ENCODE measurements around the gene HNRNPD. TPM values are rescaled to one million over a fixed set of nuclear protein-coding genes. Genes with fewer than 3 reads are reported as not detected.

The HNRNPD gene
- total and polyA plus RNA-seq, 2 donors (not counting 1 experiment from before 2014, with no cell fraction given), result 24.1 to 58.6 TPM

DNA sequence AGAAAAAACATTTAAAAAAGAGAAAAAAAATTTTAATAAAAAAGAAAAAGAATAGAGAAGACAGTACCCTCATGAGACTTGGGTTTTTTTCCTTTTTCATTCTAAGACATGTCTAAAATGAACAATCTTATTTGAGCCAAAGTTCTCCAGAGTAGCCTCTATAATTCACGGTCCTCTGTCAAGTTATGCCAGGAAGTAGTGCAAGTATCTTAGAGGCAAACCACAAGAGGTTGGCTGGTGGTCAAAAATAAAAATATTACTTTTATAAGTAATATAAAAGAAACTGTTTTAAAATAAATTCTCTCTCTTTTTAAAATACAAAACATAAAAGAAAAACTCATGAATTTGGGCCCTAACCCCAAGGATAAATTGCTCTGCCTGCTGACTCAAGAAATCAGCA is 29.9 kb upstream of the HNRNPD start:
- Histone ChIP-seq H3K36me3 (ENCODE audit: control insufficient read depth, insufficient read depth, low read length) (no peaks in the 10 kb centered on the region), H2AFZ (ENCODE audit: low read length) (no peak overlapping the region), H3K27me3 (ENCODE audit: control insufficient read depth, insufficient read depth, low read length) (no peaks in the 10 kb centered on the region)

DNA sequence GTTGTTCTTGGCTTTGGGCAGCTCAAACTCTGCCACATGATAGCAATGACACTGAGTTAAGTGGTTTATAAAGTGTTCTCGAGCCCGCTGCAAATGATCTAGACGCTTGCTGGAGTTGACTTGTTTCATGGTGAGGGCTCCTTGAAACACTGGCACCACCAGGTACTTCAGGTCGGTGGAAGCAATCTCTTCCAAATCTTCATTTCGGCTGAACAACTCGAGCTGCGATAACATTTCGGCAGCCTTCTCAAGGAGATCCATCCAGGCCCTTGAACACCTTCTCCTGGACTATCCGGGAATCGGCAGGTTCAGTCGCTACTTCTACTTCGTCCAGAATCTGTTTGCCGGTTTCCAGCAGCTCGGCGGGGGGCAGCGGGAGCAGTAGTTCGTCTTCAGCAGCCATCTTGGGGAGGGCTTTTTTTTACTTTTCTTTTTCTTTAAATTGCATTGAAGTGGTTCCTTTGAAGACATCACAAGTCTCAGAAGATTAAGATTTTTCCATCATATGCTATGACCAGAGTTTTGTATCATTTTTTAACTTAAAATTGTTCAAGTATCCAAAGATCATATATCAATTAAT is 28.5 kb upstream of the HNRNPD start:
- Histone ChIP-seq H3K79me2 (ENCODE audit: control insufficient read depth, insufficient read depth, low read length) (no peaks in the 10 kb centered on the region), H3K4me3 (replicated peaks in 1 of 4; ENCODE audit: control extremely low read depth in 1 of 4, insufficient read depth in 1 of 4, low read depth in 3 of 4, low read length in 4 of 4) (no peak overlapping the region), H3K36me3 (ENCODE audit: control insufficient read depth, insufficient read depth, low read length) (no peaks in the 10 kb centered on the region), H3K9me3 (ENCODE audit: control insufficient read depth, insufficient read depth, low read depth, low read length) (no peaks in the 10 kb centered on the region), H3K9ac (ENCODE audit: insufficient read depth, low read length) (no peak overlapping the region), H3K4me1 (ENCODE audit: control insufficient read depth, extremely low read depth, insufficient read depth, low read length) (no peaks in the 10 kb centered on the region), H3K4me2 (ENCODE audit: extremely low read depth, insufficient read depth, low read length) (no peak overlapping the region), H4K20me1 (ENCODE audit: control insufficient read depth, extremely low read depth, insufficient read depth, low read length) (no peaks in the 10 kb centered on the region), H3K27ac (ENCODE audit: insufficient read depth, low read length) (no peak overlapping the region), H3K27me3 (ENCODE audit: control insufficient read depth, insufficient read depth, low read length) (no peaks in the 10 kb centered on the region), H2AFZ (ENCODE audit: low read length) (no peak overlapping the region)
- DNase-seq (ENCODE audit: low read depth in 2 of 2), result no peak
- no peak for TF ChIP-seq EZH2 (IDR thresholded peaks at IDR 0.05; ENCODE audit: low read length, missing control alignments)
- TF ChIP-seq, protein P1, sequence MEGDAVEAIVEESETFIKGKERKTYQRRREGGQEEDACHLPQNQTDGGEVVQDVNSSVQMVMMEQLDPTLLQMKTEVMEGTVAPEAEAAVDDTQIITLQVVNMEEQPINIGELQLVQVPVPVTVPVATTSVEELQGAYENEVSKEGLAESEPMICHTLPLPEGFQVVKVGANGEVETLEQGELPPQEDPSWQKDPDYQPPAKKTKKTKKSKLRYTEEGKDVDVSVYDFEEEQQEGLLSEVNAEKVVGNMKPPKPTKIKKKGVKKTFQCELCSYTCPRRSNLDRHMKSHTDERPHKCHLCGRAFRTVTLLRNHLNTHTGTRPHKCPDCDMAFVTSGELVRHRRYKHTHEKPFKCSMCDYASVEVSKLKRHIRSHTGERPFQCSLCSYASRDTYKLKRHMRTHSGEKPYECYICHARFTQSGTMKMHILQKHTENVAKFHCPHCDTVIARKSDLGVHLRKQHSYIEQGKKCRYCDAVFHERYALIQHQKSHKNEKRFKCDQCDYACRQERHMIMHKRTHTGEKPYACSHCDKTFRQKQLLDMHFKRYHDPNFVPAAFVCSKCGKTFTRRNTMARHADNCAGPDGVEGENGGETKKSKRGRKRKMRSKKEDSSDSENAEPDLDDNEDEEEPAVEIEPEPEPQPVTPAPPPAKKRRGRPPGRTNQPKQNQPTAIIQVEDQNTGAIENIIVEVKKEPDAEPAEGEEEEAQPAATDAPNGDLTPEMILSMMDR (conservative IDR thresholded peaks at IDR 0.05 in 1 of 2, IDR thresholded peaks at IDR 0.05 in 1 of 2; ENCODE audit: low read depth in 1 of 2, low read length in 2 of 2), result no peak

More for the DNA sequence above, 29.9 kb upstream of the HNRNPD start:
- Histone ChIP-seq H3K4me3 (replicated peaks in 1 of 4; ENCODE audit: control extremely low read depth in 1 of 4, insufficient read depth in 1 of 4, low read depth in 3 of 4, low read length in 4 of 4) (no peak overlapping the region), H3K79me2 (ENCODE audit: control insufficient read depth, insufficient read depth, low read length) (no peaks in the 10 kb centered on the region), H3K27ac (ENCODE audit: insufficient read depth, low read length) (no peak overlapping the region), H3K4me2 (ENCODE audit: extremely low read depth, insufficient read depth, low read length) (no peak overlapping the region), H3K9ac (ENCODE audit: insufficient read depth, low read length) (no peak overlapping the region), H3K9me3 (ENCODE audit: control insufficient read depth, insufficient read depth, low read depth, low read length) (no peaks in the 10 kb centered on the region), H3K4me1 (ENCODE audit: control insufficient read depth, extremely low read depth, insufficient read depth, low read length) (no peaks in the 10 kb centered on the region), H4K20me1 (ENCODE audit: control insufficient read depth, extremely low read depth, insufficient read depth, low read length) (no peaks in the 10 kb centered on the region)
- TF ChIP-seq EZH2 (IDR thresholded peaks at IDR 0.05; ENCODE audit: low read length, missing control alignments), result no peak
- TF ChIP-seq, protein P1 (conservative IDR thresholded peaks at IDR 0.05 in 1 of 2, IDR thresholded peaks at IDR 0.05 in 1 of 2; ENCODE audit: low read depth in 1 of 2, low read length in 2 of 2), result no peak
- DNase-seq (ENCODE audit: low read depth in 2 of 2), result peak in 1 of 2 donors; percentile 18

DNA sequence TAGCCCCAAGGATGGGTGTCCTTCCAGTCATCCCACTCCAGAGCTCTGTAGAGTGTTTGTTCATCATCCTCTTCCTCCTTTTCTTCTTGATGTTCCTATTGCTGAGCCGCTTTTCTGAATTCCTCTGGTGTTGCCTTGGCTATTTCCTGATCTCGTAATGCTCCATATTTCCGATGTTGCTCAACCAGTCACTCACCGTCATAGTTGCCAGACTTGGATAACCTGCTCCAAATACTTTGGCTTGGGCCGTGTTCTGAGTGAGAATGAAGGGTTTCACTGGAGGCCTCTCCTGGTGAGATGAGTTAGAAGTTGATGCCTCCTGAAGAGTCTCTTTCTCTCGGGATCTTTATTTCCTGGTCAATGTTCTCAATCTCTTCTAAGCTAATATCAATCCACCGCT is 27.8 kb upstream of the HNRNPD start:
- Histone ChIP-seq H3K9ac (ENCODE audit: insufficient read depth, low read length) (no peak overlapping the region), H3K36me3 (ENCODE audit: control insufficient read depth, insufficient read depth, low read length) (no peaks in the 10 kb centered on the region), H3K27ac (ENCODE audit: insufficient read depth, low read length) (no peak overlapping the region), H3K9me3 (ENCODE audit: control insufficient read depth, insufficient read depth, low read depth, low read length) (no peaks in the 10 kb centered on the region), H3K4me2 (ENCODE audit: extremely low read depth, insufficient read depth, low read length) (no peak overlapping the region), H2AFZ (ENCODE audit: low read length) (no peak overlapping the region), H4K20me1 (ENCODE audit: control insufficient read depth, extremely low read depth, insufficient read depth, low read length) (no peaks in the 10 kb centered on the region), H3K27me3 (ENCODE audit: control insufficient read depth, insufficient read depth, low read length) (no peaks in the 10 kb centered on the region), H3K4me3 (replicated peaks in 1 of 4; ENCODE audit: control extremely low read depth in 1 of 4, insufficient read depth in 1 of 4, low read depth in 3 of 4, low read length in 4 of 4) (no peak overlapping the region), H3K4me1 (ENCODE audit: control insufficient read depth, extremely low read depth, insufficient read depth, low read length) (no peaks in the 10 kb centered on the region), H3K79me2 (ENCODE audit: control insufficient read depth, insufficient read depth, low read length) (no peaks in the 10 kb centered on the region)
- TF ChIP-seq, protein P1 (conservative IDR thresholded peaks at IDR 0.05 in 1 of 2, IDR thresholded peaks at IDR 0.05 in 1 of 2; ENCODE audit: low read depth in 1 of 2, low read length in 2 of 2), result no peak
- TF ChIP-seq EZH2 (IDR thresholded peaks at IDR 0.05; ENCODE audit: low read length, missing control alignments), result no peak
- DNase-seq (ENCODE audit: low read depth in 2 of 2), result no peak
